Measurements from ENCODE around the gene GDA.

GDA gene

GRCh38 chr9:72149231-72149975 lies at the start of gene GDA:
GDA (plus strand) TSS chr9:72149440; CDS start chr9:72149560, 120 bp downstream.
- no peak for DNase-seq

- DNase-seq = no peak
Measured at GRCh38 chr9:72102520-72102919, 46.7 kb upstream of the GDA start.

DNA sequence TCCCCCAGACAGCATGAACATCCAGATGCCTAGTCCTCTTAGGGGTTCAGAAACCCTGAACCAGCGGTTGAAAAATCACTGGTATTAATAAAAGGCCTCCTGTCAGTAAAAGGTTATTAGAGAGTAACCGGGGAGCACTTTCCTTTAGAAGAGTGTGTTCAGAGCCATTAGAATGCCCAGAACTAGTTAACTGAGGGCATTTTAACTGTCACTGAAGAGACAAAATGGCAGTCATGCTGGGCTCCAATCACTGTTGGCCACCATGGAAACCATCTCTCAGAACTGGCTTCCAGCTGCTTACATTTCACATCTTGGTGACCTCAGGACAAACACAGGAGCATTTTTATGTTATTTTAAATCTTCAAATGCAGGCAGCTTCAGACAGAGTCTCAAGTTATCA lies 36.2 kb upstream of the GDA start:
- DNase-seq = no peak

DNA sequence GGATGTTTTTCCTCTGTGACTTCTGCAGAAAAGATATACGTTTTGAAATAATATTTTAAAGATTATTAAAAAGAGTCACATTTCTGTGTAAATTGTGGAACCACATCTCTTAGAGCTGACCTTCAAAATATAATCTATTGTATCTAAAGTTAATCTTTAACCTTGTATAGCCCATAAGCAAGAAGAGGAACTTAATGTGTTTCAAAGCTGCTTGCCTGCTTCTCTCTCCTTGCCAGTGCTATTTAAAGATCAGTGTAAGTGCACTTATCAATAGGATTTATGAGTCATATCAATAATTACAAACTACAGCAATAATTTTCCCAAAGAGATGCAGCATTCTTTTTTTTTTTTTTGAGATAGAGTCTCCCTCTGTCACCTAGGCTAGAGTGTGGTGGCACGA lies 29.4 kb upstream of the GDA start:
- DNase-seq = no peak

DNA sequence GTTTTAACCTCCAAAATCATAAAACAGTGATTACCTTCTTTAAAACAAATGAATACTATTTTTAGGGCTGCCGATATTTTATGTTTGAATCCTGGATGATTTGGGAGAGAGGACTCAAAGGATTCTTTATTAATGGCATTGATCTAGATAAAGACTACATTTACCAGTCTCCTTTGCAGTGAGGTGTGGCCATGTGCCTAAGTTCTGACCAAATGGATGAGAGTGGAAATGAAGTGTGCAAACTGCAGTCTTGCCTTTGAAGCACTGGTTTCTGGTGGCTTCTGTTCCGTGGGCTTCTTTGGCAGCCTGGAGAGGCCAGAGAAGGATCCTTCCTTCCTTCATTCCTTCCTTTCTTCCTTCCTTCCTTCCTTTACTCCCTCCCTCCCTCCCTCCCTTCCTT lies 24.3 kb upstream of the GDA start:
- DNase-seq = no peak

GRCh38 chr9:72127753-72128152 lies 21.5 kb upstream of the GDA start:
- DNase-seq = no peak

- no peak for DNase-seq
Measured at GRCh38 chr9:72128526-72128925, 20.7 kb upstream of the GDA start.

GRCh38 chr9:72129271-72130156 lies 19.7 kb upstream of the GDA start:
- DNase-seq = no peak

GRCh38 chr9:72130321-72130720 lies 18.9 kb upstream of the GDA start:
- no peak for DNase-seq

DNA sequence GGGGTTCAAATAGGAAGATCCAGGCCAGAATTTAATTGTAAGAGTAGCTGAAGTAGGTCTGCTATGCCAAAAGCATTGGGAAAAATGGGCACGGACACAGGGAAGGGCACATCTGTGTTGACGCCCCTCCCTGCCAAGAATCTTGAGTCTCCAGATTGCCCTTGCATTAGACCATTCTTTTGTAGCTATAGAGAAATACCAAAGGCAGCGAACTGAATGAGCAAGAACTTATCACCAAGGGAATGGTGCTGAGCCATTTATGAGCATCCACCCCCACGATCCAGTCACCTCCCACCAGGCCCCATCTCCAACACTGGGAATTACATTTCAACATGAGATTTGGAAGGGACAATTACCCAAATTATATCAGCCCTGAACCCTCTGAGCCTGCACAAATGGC lies 18.0 kb upstream of the GDA start:
- no peak for DNase-seq

DNA sequence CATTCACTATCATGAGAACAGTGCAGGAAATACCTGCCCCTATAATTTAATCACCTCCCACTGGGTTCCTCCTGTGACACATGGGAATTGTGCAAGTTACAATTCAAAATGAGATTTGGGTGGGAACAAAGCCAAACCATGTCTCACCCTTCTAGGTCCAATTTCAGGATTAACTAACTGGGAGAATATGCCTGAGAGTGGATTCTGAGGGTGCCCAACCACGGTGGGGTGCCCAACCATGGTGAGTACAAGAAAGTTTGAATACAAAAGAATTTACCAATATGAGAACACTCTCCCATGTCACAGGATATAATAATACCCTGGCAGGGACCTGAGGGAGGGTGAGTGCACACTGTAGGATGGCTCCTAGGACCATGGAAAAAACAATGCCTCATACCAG lies 17.2 kb upstream of the GDA start:
- no peak for DNase-seq

DNA sequence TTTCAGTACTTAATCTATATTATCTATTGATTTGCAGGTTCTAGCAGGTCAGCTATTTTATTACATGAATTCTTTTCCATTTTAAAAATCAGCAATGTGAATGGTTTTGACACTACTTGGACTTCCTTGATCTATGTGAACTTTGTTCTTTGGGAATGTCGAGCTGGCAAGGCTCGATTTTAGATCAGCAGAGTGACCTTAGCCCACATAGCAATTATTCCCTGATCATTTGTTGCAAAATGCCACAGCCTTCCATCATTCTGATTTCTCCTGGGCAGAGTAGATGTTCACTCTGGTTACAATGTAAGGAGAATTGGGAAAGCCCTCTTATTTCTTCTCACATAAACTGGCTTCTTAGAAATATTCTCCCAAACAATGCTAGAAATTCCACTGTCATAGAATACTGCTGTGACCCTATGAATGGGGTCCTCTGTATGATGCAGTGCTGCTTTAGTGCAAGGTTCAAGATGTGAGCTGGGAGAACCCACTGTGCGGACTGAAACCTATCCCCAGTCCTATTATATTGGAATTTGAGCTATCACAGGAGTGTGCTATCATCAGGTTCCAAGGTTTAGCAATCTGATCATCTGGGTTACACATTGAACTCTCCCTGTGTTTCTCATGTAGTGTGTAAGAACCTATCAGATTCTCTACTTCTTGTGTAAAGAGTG lies 15.7 kb upstream of the GDA start:
- DNase-seq = no peak

GRCh38 chr9:72134801-72135200 lies 14.4 kb upstream of the GDA start:
- DNase-seq = no peak

DNA sequence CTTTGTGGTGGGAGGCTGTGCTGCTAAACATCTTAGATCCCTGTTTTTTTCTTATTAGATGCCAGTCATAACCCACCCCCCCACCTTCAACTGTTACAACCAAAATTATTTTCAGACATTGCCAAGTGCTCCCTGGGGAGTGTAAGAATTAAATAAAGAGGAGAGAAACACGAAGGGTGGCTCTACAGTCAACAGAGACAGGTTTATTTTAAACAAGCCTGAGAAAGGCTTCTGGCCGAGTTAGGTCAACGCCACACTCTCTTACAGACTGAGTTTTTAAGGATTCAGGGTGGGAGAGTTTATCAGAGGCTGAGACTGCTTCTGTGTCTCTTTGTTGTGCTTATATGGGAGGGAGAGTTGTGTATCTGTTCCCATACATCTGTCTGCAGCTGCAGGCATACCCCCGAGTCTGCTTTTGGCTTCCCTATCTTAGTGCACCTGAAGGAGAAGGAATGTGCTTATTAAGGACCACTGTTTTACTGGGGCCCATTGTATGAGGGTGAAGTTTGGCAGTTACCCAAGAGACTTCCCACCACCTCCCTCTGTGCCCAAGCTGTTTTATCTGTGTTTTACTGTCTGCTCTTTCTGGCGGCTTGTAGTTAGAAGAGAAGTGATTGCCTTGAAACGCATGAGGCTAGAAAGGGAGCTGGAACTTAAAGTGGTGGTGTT lies 11.4 kb upstream of the GDA start:
- no peak for DNase-seq

GRCh38 chr9:72139226-72139625 lies 10.0 kb upstream of the GDA start:
- DNase-seq = no peak

DNA sequence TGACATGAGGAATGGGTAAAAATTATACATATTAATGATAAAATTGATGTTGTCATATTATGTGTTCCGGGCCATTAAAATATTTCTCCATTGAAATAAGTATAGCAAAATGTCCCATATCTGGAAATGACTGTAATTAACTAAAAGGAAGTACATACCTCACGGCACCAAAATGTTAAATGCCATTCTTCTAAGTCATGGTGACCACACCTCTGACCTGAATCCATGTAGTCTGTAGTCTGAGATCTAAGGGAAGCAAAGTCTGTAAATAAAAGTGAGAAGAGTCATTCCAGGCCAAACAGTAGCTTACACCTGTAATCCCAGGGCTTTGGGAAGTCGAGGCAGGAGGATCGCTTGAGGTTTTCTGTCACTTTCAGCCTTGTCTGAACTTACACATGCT lies 8.7 kb upstream of the GDA start:
- no peak for DNase-seq

DNA sequence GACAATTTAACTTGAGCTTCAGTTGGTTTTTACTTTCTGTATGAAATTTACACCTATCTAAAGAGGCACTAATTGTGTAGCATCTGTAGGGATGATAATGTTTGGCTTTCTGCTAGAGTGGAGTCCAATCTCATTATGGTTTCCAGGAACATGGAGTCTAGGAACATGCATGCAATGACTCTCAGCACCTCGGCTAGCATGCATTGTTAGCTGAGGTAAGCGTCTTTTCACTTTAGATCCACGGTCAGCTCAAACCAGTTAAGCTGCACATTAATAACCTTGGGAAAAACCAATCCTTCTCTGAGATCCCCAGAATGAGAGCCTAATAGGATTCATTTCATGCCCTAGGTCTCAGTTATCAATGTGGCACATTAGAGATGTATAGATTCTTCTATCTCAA lies 7.8 kb upstream of the GDA start:
- DNase-seq = no peak

DNA sequence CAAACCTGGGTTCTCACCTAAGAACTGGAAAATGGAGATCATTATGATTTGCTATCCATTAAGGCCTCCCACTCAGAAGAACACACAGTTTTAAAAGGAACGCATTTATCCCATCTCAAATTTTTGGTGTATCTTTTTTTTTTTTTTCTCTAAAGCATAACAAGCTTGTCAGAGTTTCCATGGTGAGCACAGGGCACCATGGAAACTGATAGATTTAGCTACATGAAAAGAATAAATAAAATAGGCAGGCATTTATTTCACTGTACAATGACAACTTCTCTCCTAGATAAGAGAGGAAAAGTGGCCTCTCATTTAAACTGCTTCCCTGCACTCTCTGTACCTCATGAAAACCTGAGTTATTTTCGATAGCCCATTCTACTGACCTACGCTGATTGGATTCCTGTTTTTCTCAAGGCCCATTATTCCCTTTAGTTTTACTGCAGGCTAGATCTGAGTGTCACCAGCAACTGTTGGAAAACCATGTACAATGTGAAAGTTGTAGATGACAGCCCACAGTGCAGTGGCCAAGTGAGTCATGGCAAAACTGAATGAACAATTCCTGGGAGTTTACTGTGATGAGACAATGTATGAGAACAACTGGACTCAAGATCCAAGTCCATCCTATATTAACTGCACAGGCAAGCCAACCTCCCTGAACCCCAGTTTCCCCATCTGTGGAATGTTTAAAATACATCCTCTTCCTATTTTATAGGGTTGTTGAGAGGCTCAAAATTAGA lies 4.3 kb upstream of the GDA start:
- DNase-seq = no peak

DNA sequence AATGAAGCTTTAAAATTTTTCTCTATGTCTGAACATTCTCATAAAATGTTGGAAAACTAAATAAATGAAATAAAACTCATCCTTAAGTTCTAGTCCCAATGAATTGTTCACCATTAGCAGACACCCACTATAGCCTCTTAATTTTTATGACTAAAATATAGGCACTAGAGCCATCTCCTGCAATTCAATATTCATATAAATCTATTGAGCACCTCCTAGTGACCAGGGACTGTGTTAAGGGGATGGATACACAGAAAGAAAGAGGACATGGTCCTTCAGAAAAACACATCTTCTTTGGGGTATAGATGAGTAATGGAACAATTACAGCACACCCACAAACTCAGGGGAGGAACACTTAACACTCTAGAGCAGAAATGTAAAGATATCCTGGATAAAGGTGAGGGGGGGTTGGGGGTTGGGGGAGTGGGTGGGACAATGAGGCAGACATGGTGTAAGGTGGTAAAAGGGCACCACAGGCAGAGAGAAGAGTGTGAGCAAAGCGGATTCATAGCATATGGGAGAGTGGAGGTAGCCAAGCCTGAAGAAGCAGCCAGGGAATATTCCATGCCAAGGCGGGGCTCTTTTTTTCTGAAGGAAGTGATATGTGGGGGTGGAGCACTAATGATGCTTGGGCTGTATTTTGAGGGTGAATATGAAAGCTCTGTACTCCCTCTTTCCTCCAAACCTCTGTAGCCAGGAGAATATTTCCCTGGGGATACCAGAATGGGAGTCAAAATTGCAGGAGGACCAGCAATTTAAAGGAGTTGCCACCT lies 3.3 kb upstream of the GDA start:
- no peak for DNase-seq

DNA sequence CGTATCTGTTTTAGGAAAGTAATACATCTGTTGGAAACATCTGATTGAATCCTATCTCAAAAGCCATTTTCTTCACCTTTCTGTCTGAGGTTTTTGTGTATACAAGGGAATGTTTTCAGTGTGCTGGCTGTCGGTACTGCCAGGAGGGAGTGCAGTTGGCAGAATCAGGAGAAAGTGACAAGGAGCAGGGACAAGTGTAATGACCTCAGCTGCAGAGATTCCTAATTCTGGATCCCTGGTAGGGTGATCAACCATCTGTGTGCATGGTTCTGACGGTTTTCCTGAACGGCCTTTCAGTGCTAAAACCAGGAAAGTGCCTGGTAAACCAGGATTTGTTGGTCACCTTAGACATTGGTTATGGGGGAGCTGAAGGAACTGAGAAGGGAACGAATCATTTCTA lies 1.6 kb upstream of the GDA start:
- DNase-seq = no peak

DNA sequence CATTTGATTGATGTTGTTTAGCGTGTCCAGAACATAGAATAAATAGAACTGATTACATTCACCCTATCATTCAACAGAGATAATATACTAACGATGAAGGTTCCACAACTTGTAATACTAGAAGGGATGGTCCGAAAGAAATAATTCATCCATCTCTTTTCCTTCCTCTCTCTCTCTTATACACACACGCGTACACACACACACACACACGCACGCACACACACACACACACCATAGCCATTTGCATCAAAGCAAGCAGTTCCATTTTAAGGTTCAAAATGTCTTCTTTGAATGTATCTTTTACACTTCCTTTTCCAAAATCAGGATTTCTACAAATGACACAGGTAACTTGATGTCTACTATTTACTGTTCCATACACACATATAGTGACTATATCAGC lies 887 bp downstream of the GDA start:
- DNase-seq = no peak

DNA sequence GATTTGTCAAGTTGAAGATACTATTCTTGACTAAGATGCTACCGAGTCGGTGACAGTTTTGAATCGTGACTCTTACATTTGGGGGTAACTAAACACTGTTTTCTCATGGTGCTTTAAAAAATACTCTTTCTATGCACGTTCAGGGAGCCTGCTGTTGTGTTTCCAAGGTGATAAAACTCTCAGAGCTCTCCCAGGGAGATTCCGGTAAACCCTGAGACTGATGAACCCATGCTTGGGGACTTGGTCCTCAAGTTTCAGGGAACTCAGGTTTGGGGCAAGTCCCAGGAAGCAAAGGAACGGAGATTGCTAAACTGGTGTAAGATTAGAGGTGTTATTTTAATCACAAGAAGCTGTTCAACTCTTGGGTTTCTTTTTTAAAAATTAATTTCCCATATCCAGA lies 1.4 kb downstream of the GDA start:
- DNase-seq = no peak

Measured in NCI-H1092 (cell line).